Heart right ventricle (tissue), 16 donors: Measurements from ENCODE around the gene TNKS1BP1. TPM values are rescaled to one million over a fixed set of nuclear protein-coding genes. Genes with fewer than 3 reads are reported as not detected.

Source experiments
- ATAC-seq, 8 donors: fragments of 200-7000 bp; cut with Tn5 transposase; one replicate each; pipeline ENCODE4 v1.9.1; 2020; ENCODE audit warnings: mild to moderate bottlenecking in 8 of 8, moderate library complexity in 8 of 8, moderate number of reproducible peaks in 1 of 8
- DNase-seq, 2 donors: peaks; one replicate each; pipeline ENCODE4 v3.0.0-alpha.2; 2020
- H3K27ac ChIP-seq, 10 donors: fragments of 200-600 bp; sonication (generic) in 2 of 10; one replicate each; pipeline versions ENCODE4 v1.5.0 to v1.8.0; 2020 to 2022; ENCODE audit warnings: mild to moderate bottlenecking in 3 of 10
- H3K27me3 ChIP-seq, 7 donors: fragments of 200-600 bp; one replicate each; pipeline ENCODE4 v1.8.0; 2021 to 2022; ENCODE audit warnings: mild to moderate bottlenecking in 2 of 7
- H3K36me3 ChIP-seq, 9 donors: fragments of 200-600 bp; sonication (generic) in 1 of 9; one replicate each; pipeline versions ENCODE4 v1.5.0 to v1.8.0; 2020 to 2022; ENCODE audit warnings: mild to moderate bottlenecking in 2 of 9
- H3K4me1 ChIP-seq, 9 donors: fragments of 200-600 bp; sonication (generic) in 1 of 9; one replicate each; pipeline versions ENCODE4 v1.5.0 to v1.8.0; 2020 to 2022; ENCODE audit warnings: mild to moderate bottlenecking in 4 of 9
- H3K4me3 ChIP-seq, 10 donors: fragments of 200-600 bp; sonication (generic) in 2 of 10; one replicate each; pipeline versions ENCODE4 v1.5.0 to v1.8.0; 2020 to 2022; ENCODE audit warnings: mild to moderate bottlenecking in 7 of 10, moderate library complexity in 2 of 10
- H3K9me3 ChIP-seq, 11 donors: fragments of 200-600 bp in 10 of 11; sonication (generic) in 2 of 11; one replicate each; pipeline versions ENCODE4 v1.5.0 to v1.8.0; 2013 to 2022; ENCODE audit warnings: mild to moderate bottlenecking in 2 of 11, control low read depth in 1 of 11, moderate library complexity in 1 of 11
- CTCF ChIP-seq, 9 donors: fragments of 200-600 bp; sonication (generic) in 2 of 9; IDR thresholded peaks; one replicate each; pipeline versions ENCODE4 v1.5.0 to v1.8.0; 2021 to 2022; ENCODE audit warnings: antibody characterized with exemption in 9 of 9, mild to moderate bottlenecking in 5 of 9, moderate library complexity in 1 of 9
- WGBS, 2 donors: extraction: QIAGEN DNeasy Blood & Tissue Kit; methylation state at CpG; one replicate each; pipeline ENCODE4 v1.1.7; 2013; ENCODE audit warnings: inconsistent platforms in 1 of 2; 5-methylcytosine and 5-hydroxymethylcytosine counted together
- intact Hi-C, 10 donors: fragments of 100-400 bp; cut with DNase I; formaldehyde crosslinking; loops; one replicate each; pipeline versions ENCODE4 v1.11.1 to v1.14.2; 2022
- polyA plus RNA-seq, 2 donors: library from polyadenylated mRNA; stranded (reverse); fragments of 200-250 nt; gene quantifications; one replicate each; pipeline ENCODE4 v1.2.3, GENCODE V29; 2013
- total RNA-seq, 10 donors: library from RNA; stranded (reverse); fragmentation: NEBNext Ultra II Directional in 3 of 10; extraction: Animal tissue kit (Norgen Biotek cat#: 25700) in 3 of 10; gene quantifications; one replicate each; pipeline versions ENCODE4 v1.2.1 to v1.2.4, GENCODE V29; 2021 to 2023
- donor health status: Arrhythmogenic right ventricular cardiomyopathy.
- donor health status: ischemic (EF 13 %, LVEDD 7.1; RV severe dilation, severe dysfunction).
- donor health status: healthy with polysubstance abuse.
- donor health status: DM: no; HTN: yes; CAD: no.
- donor health status: DM: no; HTN: no; CAD: no.
- donor health status: ischemic (EF 25% LVEDD 6.9; RV normal size, moderate dysfunction).
- donor health status: ischemic (EF 25% LVEDD 5.7; RV mildly dilated, moderate dysfunction).
- donor health status: healthy.
- donor health status: DM: yes; HTN: yes; CAD: no.
- donor health status: Ischemic cardiomyopathy.
- donor health status: ischemic (EF 35%, LVEDD 5.7; RV mildly dilated, moderate dysfunction).
- donor health status: nonischemic (EF 11% LVEDD 7.7; RV severe dilation, severe dysfunction).
- donor health status: DM: yes; HTN: yes; CAD: no.
- donor health status: PGD.
- donor health status: ischemic (EF 29% LVEDD 5.4; RV normal size, mild dysfunction).
- donor health status: nonischemic (EF 23%, LVEDD 6.1; RV moderate dilation, normal function).

Gene TNKS1BP1
- total and polyA plus RNA-seq, 12 donors, result 19.9 to 118 (median 37.0) TPM

GRCh38 chr11:57312511-57313021, 12.2 kb downstream of the TNKS1BP1 start:
- ATAC-seq, result no peak
- Histone ChIP-seq H3K4me1 (peaks cover 29 to 99% (median 85%) of the 10 kb centered on the region in 9 donors), H3K4me3 (no peak overlapping the region), H3K9me3 (no peaks in the 10 kb centered on the region), H3K27ac (peak overlapping the region in 8 of 10 donors; percentile 25 to 91 (median 81)), H3K27me3 (no peaks in the 10 kb centered on the region), H3K36me3 (peaks cover 0 to 86% (median 21%) of the 10 kb centered on the region in 9 donors)
- TF ChIP-seq CTCF (IDR thresholded peaks at IDR 0.05), result no peak
- intact Hi-C loops, result no loop called here
- DNase-seq, result no peak
- WGBS, 2 donors, result 89 to 93% methylated on average over 10 of the region's 10 CpGs

- no peak for TF ChIP-seq CTCF (IDR thresholded peaks at IDR 0.05)
- Histone ChIP-seq H3K36me3 (peaks cover 0 to 76% (median 15%) of the 10 kb centered on the region in 9 donors), H3K27me3 (no peaks in the 10 kb centered on the region), H3K9me3 (no peaks in the 10 kb centered on the region), H3K4me3 (peak overlapping the region; percentile 41 to 68 (median 56)), H3K27ac (peak overlapping the region; percentile 69 to 91 (median 82)), H3K4me1 (peaks cover 21 to 99% (median 78%) of the 10 kb centered on the region in 9 donors)
- WGBS, 2 donors, result 1 to 2% methylated on average over 30 to 31 of the region's 31 CpGs
- intact Hi-C loops, result loop anchor here in 1 of 10 donors (1.0 kb wide), 1 partner anchor 35 kb away; no protein-coding TSS in a partner anchor
- ATAC-seq (peak; percentile 89 to 97 (median 94)), DNase-seq (peak; percentile 90)
These were observed 13.4 kb downstream of the TNKS1BP1 start for GRCh38 chr11:57311109-57311936.

GRCh38 chr11:57310630-57311086, 14.1 kb downstream of the TNKS1BP1 start:
- ATAC-seq, result peak in 1 of 8 donors; percentile 0
- H3K4me3 ChIP-seq, result peak overlapping the region; percentile 41 to 68 (median 56)
- H3K4me1 ChIP-seq, result peaks cover 17 to 99% (median 78%) of the 10 kb centered on the region in 9 donors
- intact Hi-C loops, result loop anchor here in 1 of 10 donors (1.0 kb wide), 1 partner anchor 34 kb away; no protein-coding TSS in a partner anchor
- H3K36me3 ChIP-seq, result peaks cover 0 to 76% (median 15%) of the 10 kb centered on the region in 9 donors
- no peak for TF ChIP-seq CTCF (IDR thresholded peaks at IDR 0.05)
- H3K27ac ChIP-seq, result peak overlapping the region; percentile 69 to 91 (median 82)
- no peaks in the 10 kb centered on the region for H3K27me3 ChIP-seq
- DNase-seq, result no peak
- H3K9me3 ChIP-seq, result no peaks in the 10 kb centered on the region
- WGBS, 2 donors, result 41 to 55% methylated on average over 6 of the region's 6 CpGs

- WGBS, 2 donors, result 84 to 91% methylated on average over 6 of the region's 6 CpGs
- no peak for TF ChIP-seq CTCF (IDR thresholded peaks at IDR 0.05)
- no peak for ATAC-seq
These were observed 14.7 kb downstream of the TNKS1BP1 start for GRCh38 chr11:57310091-57310490.

More at GRCh38 chr11:57310091-57310490, 14.7 kb downstream of the TNKS1BP1 start:
- H3K27ac ChIP-seq, result peak overlapping the region in 7 of 10 donors; percentile 5 to 91 (median 82)
- peaks cover 0 to 77% (median 15%) of the 10 kb centered on the region in 9 donors for H3K36me3 ChIP-seq
- peak overlapping the region in 1 of 10 donors; percentile 42 for H3K4me3 ChIP-seq
- intact Hi-C loops, result no loop called here
- no peaks in the 10 kb centered on the region for H3K9me3 ChIP-seq
- H3K27me3 ChIP-seq, result no peaks in the 10 kb centered on the region
- no peak for DNase-seq
- H3K4me1 ChIP-seq, result peaks cover 16 to 99% (median 73%) of the 10 kb centered on the region in 9 donors
